OCI-LY7 (cell line): ENCODE data around the gene KRTAP4-1.

Experiments
- EZH2phosphoT487 ChIP-seq: fragments of 200-600 bp; sonication (generic); IDR thresholded peaks from 2 replicates; pipeline ENCODE4 v1.6.1; 2018; ENCODE audit warnings: low read depth, borderline replicate concordance, mild to moderate bottlenecking, mixed run types, antibody characterized with exemption, low read length, moderate library complexity, mixed read lengths
- TF ChIP-seq, protein P1 (sequence below): fragments of 200-600 bp; sonication (generic); conservative IDR thresholded peaks from 2 replicates; pipeline ENCODE4 v1.5.1; 2014; ENCODE audit warnings: mild to moderate bottlenecking, antibody characterized with exemption, low read length, moderate library complexity, mixed read lengths

DNA sequence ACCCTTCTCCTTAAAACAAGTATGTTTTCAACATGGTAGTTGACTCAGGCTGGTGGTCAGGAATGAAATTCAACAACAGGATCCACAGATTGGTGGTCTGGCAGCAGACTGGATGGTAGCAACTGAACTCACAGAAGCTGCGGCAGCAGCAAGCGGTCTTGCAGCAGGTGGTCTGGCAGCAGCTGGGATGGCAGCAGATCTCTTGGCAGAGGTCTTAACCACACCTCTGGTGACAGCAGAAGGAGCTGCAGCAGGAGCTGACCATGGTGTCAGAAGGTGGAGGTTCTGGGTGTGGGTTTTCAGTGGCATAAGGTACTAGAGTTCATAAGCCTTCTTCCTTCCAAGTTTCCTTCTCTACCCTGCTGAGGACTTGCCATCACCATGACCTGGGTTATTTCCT is 2.2 kb upstream of the KRTAP4-1 start:
- TF ChIP-seq, protein P1, sequence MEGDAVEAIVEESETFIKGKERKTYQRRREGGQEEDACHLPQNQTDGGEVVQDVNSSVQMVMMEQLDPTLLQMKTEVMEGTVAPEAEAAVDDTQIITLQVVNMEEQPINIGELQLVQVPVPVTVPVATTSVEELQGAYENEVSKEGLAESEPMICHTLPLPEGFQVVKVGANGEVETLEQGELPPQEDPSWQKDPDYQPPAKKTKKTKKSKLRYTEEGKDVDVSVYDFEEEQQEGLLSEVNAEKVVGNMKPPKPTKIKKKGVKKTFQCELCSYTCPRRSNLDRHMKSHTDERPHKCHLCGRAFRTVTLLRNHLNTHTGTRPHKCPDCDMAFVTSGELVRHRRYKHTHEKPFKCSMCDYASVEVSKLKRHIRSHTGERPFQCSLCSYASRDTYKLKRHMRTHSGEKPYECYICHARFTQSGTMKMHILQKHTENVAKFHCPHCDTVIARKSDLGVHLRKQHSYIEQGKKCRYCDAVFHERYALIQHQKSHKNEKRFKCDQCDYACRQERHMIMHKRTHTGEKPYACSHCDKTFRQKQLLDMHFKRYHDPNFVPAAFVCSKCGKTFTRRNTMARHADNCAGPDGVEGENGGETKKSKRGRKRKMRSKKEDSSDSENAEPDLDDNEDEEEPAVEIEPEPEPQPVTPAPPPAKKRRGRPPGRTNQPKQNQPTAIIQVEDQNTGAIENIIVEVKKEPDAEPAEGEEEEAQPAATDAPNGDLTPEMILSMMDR, result no peak
- no peak for TF ChIP-seq EZH2phosphoT487
